Smooth muscle cell of the brain vasculature (primary cell): ENCODE measurements around the gene MVD.
"Not testable (repeated sequence)": the region's sequence is repeated elsewhere in the genome, so short reads cannot be mapped to it uniquely, and the experiment has no call there.

ENCODE experiments used
- DNase-seq: peaks from one replicate; pipeline ENCODE4 v3.0.0-alpha.2; 2012; ENCODE audit warnings: low read depth, low spot score

MVD gene

GRCh38 chr16:88626646-88627045 lies 36.2 kb downstream of the MVD start:
- no peak for DNase-seq

- no peak for DNase-seq
Observed at GRCh38 chr16:88624977-88625576, 37.8 kb downstream of the MVD start.

- DNase-seq = no peak
Observed at GRCh38 chr16:88624481-88624880, 38.4 kb downstream of the MVD start.

GRCh38 chr16:88623858-88624257 lies 39.0 kb downstream of the MVD start:
- no peak for DNase-seq

GRCh38 chr16:88622866-88623265 lies 40.0 kb downstream of the MVD start:
- no peak for DNase-seq

GRCh38 chr16:88622125-88622524 lies 40.8 kb downstream of the MVD start:
- DNase-seq = no peak

GRCh38 chr16:88619859-88620815 lies 42.8 kb downstream of the MVD start:
- no peak for DNase-seq

GRCh38 chr16:88618956-88619667 lies 43.8 kb downstream of the MVD start:
- DNase-seq = no peak

- DNase-seq = no peak
Observed at GRCh38 chr16:88618182-88618955, 44.5 kb downstream of the MVD start.

- no peak for DNase-seq
Observed at GRCh38 chr16:88617268-88618031, 45.4 kb downstream of the MVD start.

- DNase-seq = no peak
Observed at GRCh38 chr16:88616736-88617135, 46.2 kb downstream of the MVD start.

GRCh38 chr16:88616320-88616719 lies 46.6 kb downstream of the MVD start:
- no peak for DNase-seq

- no peak for DNase-seq
Observed at GRCh38 chr16:88614818-88615580, 47.9 kb downstream of the MVD start.

GRCh38 chr16:88613911-88614817 lies 48.7 kb downstream of the MVD start:
- DNase-seq = no peak

- no peak for DNase-seq
Observed at GRCh38 chr16:88613293-88613692, 49.6 kb downstream of the MVD start.

GRCh38 chr16:88610909-88611812 lies 51.7 kb downstream of the MVD start:
- DNase-seq = no peak

- no peak for DNase-seq
Observed at GRCh38 chr16:88610080-88610479, 52.8 kb downstream of the MVD start.

- DNase-seq = not testable (repeated sequence)
Observed at GRCh38 chr16:88609426-88609825, 53.5 kb downstream of the MVD start.
